Measurements from ENCODE around the gene SLC16A7. TPM values are rescaled to one million over a fixed set of nuclear protein-coding genes. Genes with fewer than 3 reads are reported as not detected.

Gene SLC16A7
- total and polyA plus RNA-seq, 2 of the 8 experiments (the other 6 are each of a cell fraction or from before 2014, with no cell fraction given): 0.74 to 4.3 TPM

- Histone ChIP-seq H3K79me2 (ENCODE audit: control insufficient read depth in 1 of 2, insufficient read depth in 2 of 2, low read length in 2 of 2) (no peaks in the 10 kb centered on the region), H2BK12ac (ENCODE audit: low read depth, low read length) (peak overlapping the region; percentile 40; the same call in 1 of the 2 replicates), H3K23ac (ENCODE audit: insufficient read length) (no peak overlapping the region), H3K27me3 (replicated peaks in 1 of 4; ENCODE audit: control insufficient read depth in 3 of 4, extremely low read depth in 1 of 4, insufficient read depth in 3 of 4, low read length in 3 of 4) (peaks cover 0 to 11% (median 2%) of the 10 kb centered on the region in 4 experiments; a peak in 2 of 7 replicates), H3K14ac (ENCODE audit: insufficient read length) (no peak overlapping the region), H2AK5ac (ENCODE audit: low read depth, low read length) (no peak overlapping the region), H3K23me2 (ENCODE audit: low read depth, low read length) (no peaks in the 10 kb centered on the region; the same call in 1 of the 2 replicates), H3K56ac (replicated peaks; ENCODE audit: insufficient read length, low read depth, low read length) (no peak overlapping the region), H2BK5ac (ENCODE audit: low read depth, low read length) (no peak overlapping the region), H4K5ac (ENCODE audit: insufficient read length, low read depth, low read length) (no peak overlapping the region), H3K27ac (ENCODE audit: low read depth, low read length) (no peak overlapping the region), H3K4ac (replicated peaks; ENCODE audit: insufficient read length, low read depth, low read length) (no peak overlapping the region), H2BK20ac (ENCODE audit: low read length) (no peak overlapping the region), H3K36me3 (ENCODE audit: control insufficient read depth in 2 of 4, insufficient read depth in 4 of 4, low read length in 3 of 4) (no peaks in the 10 kb centered on the region), H3K79me1 (ENCODE audit: low read depth, low read length) (no peaks in the 10 kb centered on the region), H3K4me1 (replicated peaks in 1 of 4; ENCODE audit: control insufficient read depth in 3 of 4, insufficient read depth in 4 of 4, low read length in 3 of 4) (peaks cover 0 to 7% (median 3%) of the 10 kb centered on the region in 4 experiments; a peak in 4 of 7 replicates), H3K9me3 (ENCODE audit: insufficient read depth in 2 of 2, low read depth in 1 of 2, low read length in 1 of 2) (no peaks in the 10 kb centered on the region), H2BK120ac (replicated peaks; ENCODE audit: low read depth, low read length) (no peak overlapping the region), H2AFZ (ENCODE audit: low read length) (peak overlapping the region; percentile 91), H4K20me1 (replicated peaks in 1 of 2; ENCODE audit: control insufficient read depth in 1 of 2, insufficient read depth in 2 of 2, low read length in 2 of 2) (no peaks in the 10 kb centered on the region), H4K91ac (replicated peaks; ENCODE audit: insufficient read length, low read length) (peak overlapping the region; percentile 34), H4K8ac (ENCODE audit: extremely low read depth, insufficient read depth, low read length) (no peak overlapping the region), H2BK15ac (ENCODE audit: low read length) (0 out of 2 replicates have a peak overlapping the region, but pooled peaks have one; percentile 9), H3K9ac (replicated peaks in 1 of 4; ENCODE audit: extremely low read depth in 1 of 4, low read depth in 3 of 4, low read length in 3 of 4) (no peak overlapping the region; a peak in 2 of 7 replicates), H3K18ac (ENCODE audit: extremely low read depth, low read length) (no peak overlapping the region), H3K4me3 (ENCODE audit: extremely low read depth in 1 of 4, insufficient read depth in 2 of 4, low read depth in 3 of 4, low read length in 4 of 4) (peak overlapping the region in 2 of 4 experiments; percentile 72 to 74; a peak in 3 of 8 replicates), H3K4me2 (ENCODE audit: insufficient read depth in 1 of 2, low read depth in 2 of 2, low read length in 2 of 2) (peak overlapping the region; percentile 70 to 82)
- ChIA-PET CTCF (ENCODE audit: partially characterized antibody) (no interaction called here), POLR2A (ENCODE audit: partially characterized antibody) (interaction anchor here (0.8 to 1.1 kb wide), 3 partner anchors 13 to 103 kb away, joined by 3 to 5 read pairs (median 3); no protein-coding TSS in a partner anchor)
- no peak for FAIRE-seq
- TF ChIP-seq RAD21 (IDR thresholded peaks at IDR 0.05 in 1 of 2, conservative IDR thresholded peaks at IDR 0.05 in 1 of 2; ENCODE audit: low read depth in 2 of 2, low read length in 2 of 2) (no peak), CEBPB (IDR thresholded peaks at IDR 0.05; ENCODE audit: low read depth, low read length) (peak; percentile 7; the same call in 1 of the 2 replicates)
- 72% methylated on average over 2 of the region's 2 CpGs; no CpG with 5 or more reads in 1 of the 2 experiments for WGBS, 2 experiments (ENCODE audit: extremely low coverage in 1 of 2, insufficient coverage in 1 of 2, insufficient read length in 1 of 2, insufficient replicate concordance in 2 of 2, low coverage in 1 of 2, low lambda C conversion rate in 2 of 2, missing lambda C conversion rate in 1 of 2)
- no peak for DNase-seq (ENCODE audit: low read depth in 1 of 2, low spot score in 2 of 2)
Observed at GRCh38 chr12:59597385-59597781, 1.6 kb downstream of the SLC16A7 start.

Measured in H1 (cell line).